AG20443 (cell line): ENCODE data around the gene E2F4.

ENCODE experiments used
- DNase-seq: peaks from one replicate; pipeline ENCODE4 v3.0.0; 2012; ENCODE audit warnings: low spot score, mixed read lengths

The E2F4 gene

DNA sequence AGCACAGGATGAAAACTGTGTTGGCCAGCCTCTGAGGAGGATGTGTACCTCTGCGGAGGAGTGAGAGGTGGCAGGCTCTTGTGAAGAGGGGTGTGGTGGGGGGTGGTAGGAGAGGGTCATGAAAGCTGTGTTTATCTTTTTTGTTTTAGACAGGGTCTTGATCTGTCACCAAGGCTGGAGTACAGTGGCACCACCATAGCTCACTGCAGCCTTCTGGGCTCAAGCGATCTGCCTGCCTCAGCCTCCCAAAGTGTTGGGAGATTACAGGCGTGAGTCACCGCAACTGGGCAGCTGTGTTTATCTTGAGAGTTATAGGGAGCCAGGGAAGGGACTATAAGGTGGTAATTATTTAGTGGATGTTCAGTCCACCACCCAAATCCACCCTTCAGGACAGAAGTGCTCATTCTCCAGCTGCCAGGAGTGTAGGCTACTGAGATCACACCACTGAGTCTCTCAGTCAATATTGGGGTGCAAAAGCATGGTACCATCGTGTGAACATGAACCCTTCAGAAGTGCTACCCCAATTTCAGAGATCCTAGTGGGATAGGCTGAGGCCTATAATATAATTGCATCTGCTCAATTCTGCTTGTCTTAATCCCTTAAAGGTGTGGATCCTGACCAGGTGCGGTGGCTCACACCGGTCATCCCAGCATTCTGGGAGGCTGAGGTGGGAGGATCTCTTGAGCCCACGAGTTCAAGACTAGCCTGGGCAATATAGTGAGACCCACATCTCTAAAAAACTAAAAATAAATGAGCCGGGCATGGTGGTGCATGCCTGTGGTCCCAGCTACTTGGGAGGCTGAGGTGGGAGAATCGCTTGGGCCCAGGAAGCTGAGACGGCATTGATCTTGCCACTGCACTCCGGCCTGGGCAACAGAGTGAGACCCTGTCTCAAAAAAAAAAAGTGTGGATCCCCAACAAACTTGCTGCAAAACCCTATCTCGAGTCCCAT lies 1.2 kb upstream of the E2F4 start:
- DNase-seq = no peak

GRCh38 chr16:67191411-67191994 lies 452 bp upstream of the E2F4 start:
- DNase-seq = no peak

GRCh38 chr16:67192781-67193361 lies 916 bp downstream of the E2F4 start:
- no peak for DNase-seq

- DNase-seq = no peak
These were observed 1.6 kb downstream of the E2F4 start for GRCh38 chr16:67193536-67193935.

DNA sequence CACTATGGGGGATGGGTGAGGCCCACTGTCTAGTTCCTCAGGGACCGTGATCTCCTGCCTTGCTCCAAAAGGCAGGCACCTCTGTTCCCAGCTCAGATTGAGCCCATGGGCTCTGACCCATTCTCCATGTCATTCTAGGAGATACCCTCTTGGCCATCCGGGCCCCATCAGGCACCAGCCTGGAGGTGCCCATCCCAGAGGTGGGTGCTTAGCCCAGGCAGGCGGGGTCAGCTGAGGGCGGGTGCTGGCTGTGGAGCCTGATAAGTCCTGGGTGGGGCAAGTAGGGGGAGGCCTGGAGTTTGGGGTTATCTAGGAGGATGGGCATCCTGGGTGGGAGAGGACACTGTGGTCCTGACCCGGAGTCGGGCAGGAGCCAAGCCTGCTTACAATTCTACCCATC lies 2.3 kb downstream of the E2F4 start:
- no peak for DNase-seq

GRCh38 chr16:67195676-67196075 lies 3.7 kb downstream of the E2F4 start:
- no peak for DNase-seq

GRCh38 chr16:67196881-67197280 lies 4.9 kb downstream of the E2F4 start:
- DNase-seq = no peak

DNA sequence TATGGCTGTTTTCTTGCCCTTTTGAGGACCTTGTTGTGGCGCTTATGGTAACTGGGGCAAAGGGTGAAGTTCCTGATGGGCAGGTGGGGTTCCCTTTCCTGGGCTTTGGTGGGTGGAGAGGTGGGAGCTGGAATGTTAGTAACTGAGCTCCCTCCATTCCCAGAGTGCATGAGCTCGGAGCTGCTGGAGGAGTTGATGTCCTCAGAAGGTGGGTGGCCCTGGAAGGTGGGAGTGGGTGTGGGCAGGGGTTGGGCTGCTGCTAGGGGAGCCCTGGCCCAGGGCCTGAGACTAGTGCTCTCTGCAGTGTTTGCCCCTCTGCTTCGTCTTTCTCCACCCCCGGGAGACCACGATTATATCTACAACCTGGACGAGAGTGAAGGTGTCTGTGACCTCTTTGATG lies 5.7 kb downstream of the E2F4 start:
- no peak for DNase-seq

- peak; percentile 76 for DNase-seq
These were observed 6.3 kb downstream of the E2F4 start for GRCh38 chr16:67198238-67198734.

DNA sequence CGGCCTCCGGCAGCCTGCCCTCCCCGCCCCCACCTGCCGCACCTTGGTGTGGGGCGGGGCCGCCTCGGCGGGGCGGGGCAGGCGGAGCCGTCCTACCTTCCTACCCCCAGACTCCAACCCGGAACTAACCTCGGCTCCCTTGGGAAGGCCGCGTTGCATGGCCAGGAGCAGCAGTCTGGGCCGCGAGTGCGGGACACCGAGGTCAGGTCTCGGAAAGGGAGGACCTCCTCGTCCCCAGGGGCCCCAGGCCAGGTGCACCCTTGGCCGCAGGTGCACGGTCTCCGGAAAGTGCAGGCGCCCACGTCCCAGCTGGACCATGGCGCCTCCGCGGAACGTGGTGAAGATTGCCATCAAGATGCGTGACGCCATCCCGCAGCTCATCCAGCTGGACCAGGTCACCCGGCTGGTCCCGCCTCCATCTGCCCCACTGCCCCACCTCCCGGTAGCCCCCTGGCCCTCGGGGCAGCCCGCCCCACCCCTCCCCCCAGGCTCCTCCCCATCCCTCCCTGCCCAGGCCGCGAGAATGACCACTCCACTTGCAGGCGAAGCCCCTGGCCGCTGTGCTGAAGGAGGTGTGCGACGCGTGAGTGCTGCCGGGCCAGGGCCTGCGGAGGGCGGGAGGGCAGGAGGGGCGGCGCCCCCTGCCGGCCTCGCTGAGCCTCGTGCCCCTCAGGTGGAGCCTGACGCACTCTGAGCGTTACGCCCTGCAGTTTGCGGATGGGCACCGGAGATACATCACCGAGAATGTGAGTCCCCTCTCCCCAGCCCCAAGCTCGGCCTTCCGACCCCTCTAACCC lies 7.3 kb downstream of the E2F4 start, which contains the start of gene ELMO3:
TSS of gene ELMO3 (plus strand) at position 121 of the 797 bp plus-strand sequence. CDS start at position 317, 196 bp downstream.
- peak; percentile 31 for DNase-seq

GRCh38 chr16:67199808-67200198 lies 7.8 kb downstream of the E2F4 start:
- no peak for DNase-seq

DNA sequence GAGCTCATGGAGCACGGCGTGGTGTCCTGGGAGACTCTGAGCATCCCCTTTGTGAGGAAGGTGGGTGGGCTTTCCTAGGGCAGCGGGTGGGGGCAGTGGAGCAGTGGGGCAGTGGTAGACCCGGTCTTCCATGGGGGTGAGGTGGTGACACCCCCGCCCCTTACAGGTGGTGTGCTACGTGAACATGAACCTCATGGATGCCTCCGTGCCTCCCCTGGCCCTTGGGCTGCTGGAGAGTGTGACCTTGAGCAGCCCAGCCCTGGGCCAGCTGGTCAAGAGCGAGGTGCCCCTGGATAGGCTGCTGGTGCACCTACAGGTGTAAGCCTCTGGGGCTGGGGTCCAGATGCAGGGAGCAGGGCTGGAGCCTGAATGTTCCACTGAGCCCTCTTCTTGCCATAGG lies 8.5 kb downstream of the E2F4 start:
- no peak for DNase-seq

DNA sequence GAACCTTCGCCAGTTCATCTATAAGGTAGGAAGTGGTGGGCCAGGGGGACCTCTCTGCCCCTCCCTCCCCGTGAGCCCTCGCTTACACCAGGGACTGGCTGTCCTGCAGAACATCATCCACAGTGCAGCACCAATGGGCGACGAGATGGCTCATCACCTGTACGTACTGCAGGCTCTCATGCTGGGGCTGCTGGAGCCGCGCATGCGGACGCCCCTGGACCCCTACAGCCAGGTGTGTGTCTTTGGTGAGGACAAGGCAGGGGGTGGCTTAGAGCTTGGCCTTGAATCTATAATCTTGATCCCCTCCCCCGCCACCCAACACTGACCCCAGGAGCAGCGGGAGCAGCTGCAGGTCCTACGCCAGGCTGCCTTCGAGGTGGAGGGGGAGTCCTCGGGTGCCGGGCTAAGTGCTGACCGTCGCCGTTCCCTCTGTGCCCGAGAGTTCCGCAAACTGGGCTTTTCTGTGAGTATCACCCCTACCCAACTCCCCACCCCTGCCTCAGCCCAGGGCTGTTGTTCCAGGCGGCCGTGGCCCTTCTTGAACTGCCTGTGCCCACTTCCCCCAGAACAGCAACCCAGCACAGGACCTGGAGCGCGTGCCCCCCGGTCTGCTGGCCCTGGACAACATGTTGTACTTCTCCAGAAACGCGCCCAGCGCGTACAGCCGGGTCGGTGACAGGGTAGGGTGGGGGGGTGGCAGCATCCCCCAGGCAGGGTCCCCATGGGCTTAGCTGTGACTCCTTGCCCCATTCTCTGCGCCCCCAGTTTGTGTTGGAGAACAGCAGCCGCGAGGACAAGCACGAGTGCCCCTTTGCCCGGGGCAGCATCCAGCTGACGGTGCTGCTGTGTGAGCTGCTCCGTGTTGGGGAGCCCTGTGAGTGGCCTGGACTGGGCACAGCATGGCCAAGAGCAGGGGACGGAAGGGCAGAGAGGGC lies 9.7 kb downstream of the E2F4 start:
- DNase-seq = no peak

DNA sequence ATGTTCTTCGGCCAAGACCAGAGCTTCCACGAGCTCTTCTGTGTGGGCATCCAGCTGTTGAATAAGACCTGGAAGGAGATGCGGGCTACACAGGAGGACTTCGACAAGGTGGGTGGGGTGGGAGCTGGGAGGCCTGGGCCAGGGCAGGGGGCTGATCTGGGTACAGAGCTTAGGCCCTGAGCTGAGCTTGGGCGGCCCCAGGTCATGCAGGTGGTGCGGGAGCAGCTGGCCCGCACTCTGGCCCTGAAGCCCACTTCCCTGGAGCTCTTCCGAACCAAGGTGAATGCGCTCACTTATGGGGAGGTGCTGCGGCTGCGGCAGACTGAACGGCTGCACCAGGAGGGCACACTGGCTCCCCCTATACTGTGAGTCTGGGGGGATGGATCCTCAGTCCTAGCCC lies 10.5 kb downstream of the E2F4 start:
- no peak for DNase-seq

GRCh38 chr16:67202956-67203493 lies 11.1 kb downstream of the E2F4 start:
- DNase-seq = no peak

- DNase-seq = peak; percentile 5
These were observed 12.1 kb downstream of the E2F4 start for GRCh38 chr16:67204076-67204475.

DNA sequence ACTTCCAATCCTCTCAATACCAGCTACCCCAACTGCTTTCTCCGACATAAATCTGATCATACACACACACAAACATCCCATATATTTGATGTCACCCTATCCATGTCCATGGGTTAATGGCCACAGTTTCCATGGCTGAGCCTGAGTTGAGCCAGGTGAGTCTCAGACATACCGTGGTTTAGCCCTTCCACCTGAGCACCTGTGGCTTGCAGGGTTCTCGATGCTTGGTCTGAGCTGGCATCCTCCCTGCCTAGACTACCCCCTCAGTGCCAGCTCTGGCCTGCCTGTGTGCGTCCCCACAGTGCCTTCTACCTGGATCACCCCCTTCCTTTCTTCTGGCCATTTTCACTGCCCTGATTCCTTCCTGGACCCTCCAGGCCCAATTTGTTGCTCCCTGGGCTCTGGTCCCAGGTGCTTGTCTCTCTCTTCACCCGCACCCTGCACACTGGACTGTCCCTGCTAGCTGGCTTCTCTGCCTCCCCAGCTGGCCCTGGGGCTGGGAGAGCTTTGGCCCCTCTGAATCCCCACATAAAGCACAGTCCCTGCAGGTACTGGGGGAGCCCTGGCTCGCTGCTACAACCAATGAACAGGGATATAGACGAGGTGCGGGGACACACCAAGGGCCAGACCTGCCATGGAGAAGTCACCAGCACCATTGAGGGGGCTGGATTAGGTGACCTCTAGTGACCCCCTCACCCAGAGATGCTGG lies 14.3 kb downstream of the E2F4 start:
- DNase-seq = no peak

DNA sequence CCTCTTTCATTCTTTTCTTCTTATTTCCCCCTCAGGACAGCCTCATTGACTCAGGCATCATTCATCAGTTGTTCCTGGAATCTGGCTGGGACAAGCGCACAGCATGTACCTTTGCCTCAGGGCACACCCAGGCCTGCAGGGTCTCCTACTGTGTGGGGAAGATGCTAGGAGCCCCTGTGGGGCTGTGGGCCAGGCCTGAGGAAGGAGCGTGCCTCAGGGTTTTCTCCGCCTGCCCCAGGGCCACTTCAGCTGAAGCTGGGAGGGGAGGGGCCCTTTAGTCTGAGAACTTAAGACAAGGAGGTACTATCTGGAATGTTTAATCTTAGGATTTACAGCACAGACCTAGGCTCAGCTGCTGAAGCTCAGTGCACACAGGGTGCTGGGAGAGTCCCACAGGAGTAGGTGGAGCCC lies 14.9 kb downstream of the E2F4 start:
- DNase-seq = no peak

DNA sequence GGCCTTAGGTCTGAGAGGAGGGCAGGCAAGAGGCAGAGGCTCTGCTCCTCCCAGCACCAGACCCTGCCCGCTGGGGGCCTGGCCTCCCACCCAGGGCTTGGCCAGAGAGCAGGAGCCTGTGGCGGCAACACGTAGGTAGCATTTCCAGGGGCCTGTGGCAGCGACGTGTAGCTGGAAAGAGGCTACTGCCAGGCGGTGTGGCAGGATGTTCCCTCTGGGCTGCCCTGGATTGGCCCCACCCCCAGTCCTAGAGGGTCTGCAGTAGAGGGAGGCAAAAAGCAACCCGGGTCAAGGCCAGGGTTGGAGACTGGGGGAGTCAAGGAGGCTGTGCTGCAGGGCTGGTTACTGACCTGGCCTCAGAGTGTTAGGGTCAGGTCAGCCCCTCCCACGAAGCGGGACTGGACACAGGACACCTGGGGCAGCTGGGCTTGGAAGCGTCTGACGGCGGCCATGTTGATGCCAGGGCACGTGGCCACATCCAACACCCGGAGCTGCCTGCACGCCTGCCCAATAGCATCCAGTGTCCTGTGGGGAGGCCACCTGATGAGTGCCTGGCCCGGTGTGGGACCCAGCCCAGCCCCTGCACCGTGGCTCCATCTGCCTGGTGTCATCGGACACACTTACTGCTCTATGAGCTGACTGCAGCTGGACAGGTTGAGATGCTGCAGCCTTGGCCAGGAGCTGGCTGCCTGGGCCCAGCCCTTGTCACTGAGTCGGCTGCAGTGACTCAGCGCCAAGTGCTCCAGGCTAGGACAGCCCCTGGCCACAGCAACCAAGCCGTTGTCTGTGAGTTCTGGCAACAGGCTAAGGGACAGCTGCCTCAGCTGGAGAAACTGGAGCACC lies 15.5 kb downstream of the E2F4 start:
- peak; percentile 85 for DNase-seq
